ENCODE results near the gene LGI1.

- no peak for TF ChIP-seq ZNF274 (IDR thresholded peaks at IDR 0.05; ENCODE audit: low read depth, low read length)
- TF ChIP-seq YY1 (IDR thresholded peaks at IDR 0.05; ENCODE audit: insufficient read depth, insufficient read length): no peak
These were observed 57.8 kb downstream of the LGI1 start for GRCh38 chr10:93815304-93816096.

Measured in NT2/D1 (cell line).